ENCODE measurements around the gene CPNE8. TPM values are rescaled to one million over a fixed set of nuclear protein-coding genes. Genes with fewer than 3 reads are reported as not detected.

CPNE8 gene
- total RNA-seq = 7.7 and 8.0 TPM in 2 replicates

GRCh38 chr12:38905480-38906351 is at the start of gene CPNE8:
CPNE8 (minus strand) TSS chr12:38905591; CDS start chr12:38905534, 57 bp downstream.

